ENCODE results near the gene LYSMD2.
"Not testable (repeated sequence)": the region's sequence is repeated elsewhere in the genome, so short reads cannot be mapped to it uniquely, and the experiment has no call there.

The LYSMD2 gene, protein sequence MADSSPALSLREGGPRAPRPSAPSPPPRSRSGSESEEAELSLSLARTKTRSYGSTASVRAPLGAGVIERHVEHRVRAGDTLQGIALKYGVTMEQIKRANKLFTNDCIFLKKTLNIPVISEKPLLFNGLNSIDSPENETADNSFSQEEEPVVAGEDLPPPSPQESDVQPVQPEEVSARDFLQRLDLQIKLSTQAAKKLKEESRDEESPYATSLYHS

DNA sequence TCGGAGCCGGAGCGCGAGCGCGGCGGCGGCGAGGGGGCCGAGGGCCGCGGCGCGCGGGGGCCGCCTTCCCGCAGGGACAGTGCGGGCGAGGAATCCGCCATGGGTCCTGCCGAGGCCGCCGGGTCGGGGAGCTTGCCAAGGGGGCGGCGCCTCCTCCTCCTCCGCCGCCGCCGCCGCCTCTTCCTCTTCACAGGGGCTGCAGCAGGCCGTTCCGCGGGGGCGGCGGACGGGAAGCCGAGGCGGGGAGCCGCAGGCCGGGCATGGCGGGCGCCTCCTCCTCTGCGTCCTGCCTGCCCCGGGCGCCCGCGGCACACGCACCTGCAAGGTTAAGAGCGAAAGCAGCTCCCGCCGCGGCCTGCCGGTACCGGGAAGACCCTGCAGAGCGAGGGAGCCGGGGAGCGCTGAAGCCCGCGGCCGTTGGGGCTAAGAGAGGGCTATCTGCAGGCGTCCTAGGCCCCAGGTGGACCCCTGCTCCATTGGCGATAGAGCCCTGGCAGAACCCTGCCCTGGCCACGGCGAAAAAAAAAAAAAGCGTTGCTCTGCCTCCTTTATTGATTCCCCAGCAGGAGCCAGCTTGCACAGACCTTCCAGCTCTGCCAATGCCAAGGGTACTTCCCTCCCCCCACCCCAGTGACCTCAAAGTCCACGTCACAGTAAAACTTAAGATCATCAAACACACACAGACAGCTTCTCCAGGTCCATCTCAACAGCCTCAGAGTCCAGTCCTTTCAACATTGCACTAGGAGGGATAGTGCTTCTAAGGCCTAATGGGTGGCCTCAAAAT is at the start of gene LYSMD2:
TSS of gene LYSMD2 (minus strand) at position 134 of the 784 bp plus-strand sequence. CDS start at position 101, 33 bp downstream.
- DNase-seq, result no peak

DNA sequence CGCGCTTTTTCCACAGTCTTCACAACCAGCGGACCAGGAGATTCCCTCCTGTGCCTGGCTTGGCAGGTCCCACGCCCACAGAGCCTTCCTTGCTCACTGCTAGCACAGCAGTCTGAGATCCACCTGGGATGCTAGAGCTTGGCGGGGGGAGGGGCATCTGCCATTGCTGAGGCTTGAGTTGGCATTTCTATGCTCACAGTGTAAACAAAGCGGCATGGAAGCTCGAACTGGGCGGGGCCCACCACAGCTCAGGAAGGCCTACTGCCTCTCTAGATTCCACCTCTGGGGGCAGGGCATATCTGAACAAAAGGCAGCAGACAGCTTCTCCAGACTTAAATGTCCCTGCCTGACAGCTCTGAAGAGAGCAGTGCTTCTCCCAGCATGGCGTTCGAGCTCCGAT is 49.7 kb upstream of the LYSMD2 start:
- not testable (repeated sequence) for DNase-seq

DNA sequence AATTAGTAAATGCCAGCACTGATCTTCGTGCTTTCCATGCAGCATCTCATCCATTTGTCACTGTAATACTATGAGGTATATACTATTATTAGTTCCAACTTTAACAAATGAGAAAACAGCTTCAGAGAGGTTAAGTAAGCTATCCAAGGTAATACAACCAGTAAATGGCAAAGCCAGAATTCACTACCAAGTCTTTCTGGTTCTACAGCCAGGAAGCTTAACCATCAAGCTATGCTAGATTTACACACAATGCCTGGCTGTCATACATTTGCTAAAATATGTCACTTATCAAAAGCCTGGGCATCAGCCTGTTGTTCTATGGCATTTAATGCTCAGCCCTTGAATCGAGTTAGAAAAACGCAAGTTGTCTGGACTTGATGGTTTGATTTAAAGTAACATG is 46.5 kb upstream of the LYSMD2 start:
- DNase-seq, result no peak

DNA sequence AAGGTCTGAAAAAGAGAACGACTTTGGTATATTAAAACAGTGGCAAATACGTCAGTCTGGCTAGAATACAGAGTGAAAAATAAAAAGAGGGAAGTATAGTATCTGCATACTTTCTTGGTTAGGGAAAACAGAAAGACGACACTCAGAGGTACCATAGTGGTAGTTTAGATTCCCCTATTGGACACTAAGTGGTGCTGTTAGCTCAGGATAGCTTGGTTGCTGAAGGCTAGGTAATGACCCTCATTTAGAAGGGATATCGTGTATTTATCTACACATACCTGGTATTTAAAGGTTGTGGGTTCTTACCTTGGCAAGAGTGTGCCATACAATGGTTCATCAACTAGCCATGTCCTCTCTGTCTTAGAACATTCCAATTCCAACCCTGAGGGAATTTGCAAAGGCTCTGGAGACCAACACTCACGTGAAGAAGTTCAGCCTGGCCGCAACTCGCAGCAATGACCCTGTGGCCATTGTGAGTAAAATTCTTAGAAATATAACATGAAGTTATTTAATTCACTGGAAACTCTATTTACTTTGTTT is 45.0 kb upstream of the LYSMD2 start:
- DNase-seq, result no peak

DNA sequence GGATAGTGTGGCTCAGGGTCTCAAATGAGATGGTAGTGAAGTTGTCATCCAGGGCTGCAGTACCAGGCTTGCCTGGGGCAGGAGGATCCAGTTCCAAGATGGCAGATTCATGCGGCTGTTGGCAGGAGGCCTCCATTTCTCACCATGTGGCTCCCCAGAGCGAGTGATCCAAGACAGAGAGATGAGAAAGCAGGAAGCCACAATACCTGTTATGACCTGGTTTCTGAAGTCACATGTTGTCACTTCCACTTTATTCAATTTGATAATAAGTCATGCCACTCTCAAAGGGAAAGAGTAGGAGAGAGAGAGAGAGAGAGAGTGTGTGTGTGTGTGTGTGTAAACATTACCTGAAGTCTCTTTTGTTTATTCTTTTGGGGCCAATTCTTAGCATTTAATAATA is 44.1 kb upstream of the LYSMD2 start:
- DNase-seq, result no peak

DNA sequence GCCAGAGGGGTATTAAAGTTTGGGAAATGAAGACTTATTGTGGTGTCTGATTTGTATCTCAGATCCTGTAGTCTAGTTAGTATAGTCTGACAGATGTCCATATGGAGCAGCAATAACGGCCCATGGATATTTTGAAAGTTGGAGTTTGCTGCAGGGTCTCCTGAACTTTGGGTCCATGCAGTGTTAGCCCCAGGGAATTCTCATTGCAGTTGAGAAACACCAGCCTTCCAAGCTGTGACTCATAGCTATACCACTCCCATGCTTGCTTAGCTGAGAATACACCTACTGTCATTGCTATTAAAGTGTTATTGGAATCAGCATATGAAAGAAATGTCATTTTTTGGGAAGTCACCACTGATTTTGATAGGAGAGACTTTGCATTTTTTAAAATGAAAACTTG is 43.2 kb upstream of the LYSMD2 start:
- no peak for DNase-seq

DNA sequence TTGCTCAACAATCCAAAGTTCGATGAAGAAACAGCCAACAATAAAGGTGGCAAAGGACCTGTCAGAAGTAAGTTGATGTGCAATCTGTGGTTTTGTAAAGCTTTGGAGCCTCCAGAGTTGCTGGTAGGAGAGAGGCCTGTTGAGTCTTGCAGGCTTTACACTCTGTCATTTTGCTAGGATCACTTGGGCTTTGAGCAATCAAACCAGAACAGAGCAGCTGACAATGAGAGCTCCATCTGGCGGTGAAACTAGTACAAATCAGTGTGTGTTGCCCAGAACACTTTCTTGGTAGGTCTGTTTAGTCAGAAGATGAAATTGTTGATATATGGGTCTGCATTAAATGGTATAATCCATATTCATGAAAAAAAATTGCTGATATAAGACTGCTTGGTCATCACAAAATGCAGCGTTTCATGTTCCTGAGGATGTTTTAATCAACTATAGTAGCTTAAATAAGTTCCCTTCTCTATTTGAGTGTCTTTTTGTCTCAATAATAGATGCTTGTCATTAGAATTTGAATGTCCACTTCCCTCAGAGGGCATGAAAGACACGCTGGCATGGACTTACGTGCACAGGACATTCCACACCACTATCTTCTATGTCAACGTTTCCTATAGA is 39.6 kb upstream of the LYSMD2 start:
- DNase-seq, result peak; percentile 87

DNA sequence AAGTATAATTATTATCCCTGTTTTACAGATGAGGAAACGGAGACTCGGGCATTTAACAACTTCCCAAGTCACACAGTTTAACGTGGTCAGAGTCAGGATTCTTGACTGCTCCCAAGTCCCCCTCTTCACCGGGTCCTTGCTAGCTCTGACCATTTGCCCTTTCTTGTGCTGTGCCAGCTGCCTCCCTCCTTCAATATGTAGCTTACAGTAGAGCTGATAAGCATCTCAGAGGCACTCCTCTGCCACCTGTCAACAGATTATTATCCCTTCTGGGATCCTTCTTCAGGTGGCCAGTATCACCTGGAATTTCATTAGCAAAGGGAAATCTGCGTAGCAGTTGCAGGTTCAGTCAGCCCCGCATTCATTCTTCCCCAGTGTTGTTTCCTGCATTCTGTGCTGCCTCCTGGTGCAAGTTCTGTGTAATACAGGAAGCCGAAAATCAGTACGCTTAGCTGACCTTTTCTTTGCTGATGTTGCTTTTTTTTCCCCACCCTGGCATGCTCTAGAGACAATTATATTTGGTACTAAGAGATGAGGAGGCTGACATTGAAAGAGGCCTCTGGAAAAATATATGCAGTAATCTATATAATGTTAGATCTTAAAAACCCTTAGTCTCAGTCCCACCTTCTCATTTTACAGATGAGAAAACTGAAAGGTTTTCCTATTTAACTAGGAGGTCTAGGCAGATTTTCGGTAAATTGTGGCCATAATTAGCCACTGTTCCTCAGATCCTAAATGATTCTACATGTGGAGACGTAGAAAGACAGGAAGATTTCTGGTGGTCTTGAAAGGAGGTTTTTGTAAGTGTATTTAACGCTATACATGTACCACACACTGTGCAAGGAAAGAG is 38.7 kb upstream of the LYSMD2 start:
- peak; percentile 54 for DNase-seq

DNA sequence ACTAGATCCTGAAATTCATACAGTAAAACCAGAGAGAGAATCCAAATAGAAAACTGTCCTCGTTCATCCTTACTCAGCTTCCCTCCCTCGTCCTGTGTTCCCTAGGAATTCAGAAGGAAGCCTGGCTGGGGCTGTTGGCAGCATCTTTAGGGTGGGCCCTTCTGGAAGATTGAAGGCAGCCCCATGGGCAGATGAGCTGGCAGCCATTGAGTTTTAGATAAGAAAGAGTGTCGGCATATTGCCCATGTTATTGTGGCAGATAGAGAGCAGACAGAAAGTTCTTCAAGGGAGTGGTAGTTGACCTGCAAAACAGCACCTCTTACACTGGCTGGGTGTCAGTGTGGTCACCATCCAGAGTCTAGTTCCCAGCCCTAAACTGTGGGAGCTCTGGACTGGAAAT is 37.5 kb upstream of the LYSMD2 start:
- no peak for DNase-seq

DNA sequence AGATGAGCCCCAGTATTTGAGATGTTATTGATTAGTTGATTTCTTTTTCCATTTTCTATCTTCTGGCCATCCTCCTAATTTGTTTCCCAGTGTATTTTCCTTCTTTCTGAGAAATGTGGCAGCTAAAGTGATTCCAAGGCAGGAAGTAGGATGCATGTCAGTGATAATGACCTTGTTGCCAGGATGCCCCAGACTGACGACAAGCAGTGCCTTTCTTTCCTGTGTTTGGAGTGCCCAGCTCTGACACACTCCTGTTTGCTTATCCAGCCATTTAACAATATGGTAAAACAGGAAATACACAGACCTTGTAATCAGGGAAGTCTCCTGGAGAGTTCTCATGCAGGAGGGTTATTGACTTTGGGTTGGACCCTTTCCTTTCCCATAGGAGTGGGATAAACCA is 34.3 kb upstream of the LYSMD2 start:
- DNase-seq, result no peak

DNA sequence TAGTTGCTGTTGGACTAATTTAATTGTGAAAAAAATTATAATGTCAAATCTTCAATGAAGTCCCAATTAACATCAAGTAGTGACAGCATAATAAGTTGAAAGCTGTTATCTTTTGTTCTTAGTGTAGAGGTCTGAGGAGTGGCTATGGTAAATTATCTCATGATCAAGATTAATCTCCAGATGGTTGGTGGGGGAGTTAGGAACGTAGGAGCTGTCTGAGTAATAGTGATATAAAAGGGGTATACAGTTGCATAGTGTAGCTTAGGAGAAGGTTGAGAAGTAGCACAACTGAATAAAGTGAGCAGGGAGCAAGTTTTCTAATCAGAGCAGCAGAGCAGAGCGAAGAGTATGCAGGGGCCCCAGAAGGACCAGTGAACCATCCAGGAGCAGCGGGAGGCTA is 33.4 kb upstream of the LYSMD2 start:
- no peak for DNase-seq

DNA sequence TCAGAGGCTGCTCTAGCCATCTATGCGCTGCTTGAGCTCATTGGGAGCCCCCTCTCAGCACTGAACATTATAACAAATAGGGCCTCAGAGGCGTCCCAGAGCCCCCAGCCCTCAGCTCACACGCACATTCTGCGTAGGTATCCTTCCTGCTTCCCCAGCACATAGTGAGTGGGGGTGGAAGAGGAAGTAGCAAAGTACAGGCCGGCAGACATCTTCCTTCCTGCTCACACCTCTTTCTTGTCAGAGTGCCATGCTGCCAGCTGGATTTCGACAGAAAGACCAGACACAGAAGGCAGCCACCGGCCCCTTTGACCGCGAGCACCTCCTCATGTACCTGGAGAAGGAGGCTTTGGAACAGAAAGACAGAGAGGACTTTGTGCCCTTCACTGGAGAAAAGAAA is 30.6 kb upstream of the LYSMD2 start:
- DNase-seq, result no peak

DNA sequence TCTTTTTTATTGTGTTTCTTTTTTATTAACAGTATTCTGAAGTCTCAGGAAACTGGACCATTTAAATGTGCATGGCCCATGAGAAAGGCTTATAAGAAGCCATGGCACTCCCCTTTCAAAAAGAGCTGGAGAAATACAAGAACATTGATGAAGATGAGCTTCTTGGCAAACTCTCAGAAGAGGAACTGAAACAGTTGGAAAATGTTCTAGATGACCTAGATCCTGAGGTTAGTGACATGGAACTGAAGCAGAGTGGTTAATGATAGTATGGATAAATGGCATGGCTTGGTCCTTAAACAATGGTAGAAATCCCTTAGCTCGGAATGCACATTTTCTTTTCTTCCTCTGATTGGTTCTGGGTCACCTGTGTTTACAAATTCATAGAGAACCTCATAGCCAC is 28.9 kb upstream of the LYSMD2 start:
- DNase-seq, result no peak

DNA sequence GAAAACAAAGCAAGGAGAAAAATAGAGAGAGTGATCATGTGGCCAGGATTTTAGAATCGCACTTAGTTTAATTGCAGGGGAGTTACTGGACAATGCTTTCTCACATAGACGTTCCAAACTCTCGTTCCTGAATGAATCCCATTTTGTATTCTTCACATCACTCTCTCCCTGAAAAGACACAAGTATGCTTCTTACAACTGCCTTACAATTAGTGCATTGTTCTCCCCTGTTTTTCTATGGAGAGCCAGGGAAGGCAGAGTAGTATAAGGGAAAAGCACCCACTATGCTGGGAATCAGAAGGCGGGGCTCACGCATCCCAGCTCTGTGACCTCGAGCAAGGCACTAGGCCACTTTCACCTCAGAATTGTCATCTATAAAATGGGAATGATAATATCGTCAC is 28.3 kb upstream of the LYSMD2 start:
- DNase-seq, result no peak

DNA sequence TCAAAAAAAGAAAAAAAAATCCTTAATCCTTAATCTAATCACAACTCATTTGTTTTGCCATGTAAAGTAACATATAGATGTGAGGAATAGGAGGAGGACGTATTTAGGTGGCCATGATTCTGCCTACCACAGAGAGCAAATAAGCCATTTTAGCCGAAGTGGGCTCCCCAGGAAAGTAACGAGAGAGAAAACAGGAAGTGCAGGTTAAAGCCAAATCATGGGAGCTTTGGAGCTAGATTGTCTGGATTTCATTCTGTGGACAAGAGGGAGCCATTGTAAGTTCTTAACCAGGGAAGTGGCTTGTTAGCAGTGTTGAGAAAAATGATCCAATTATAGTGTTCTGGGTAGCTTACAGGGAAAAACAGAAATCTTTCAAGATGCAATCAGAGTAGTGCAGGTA is 23.4 kb upstream of the LYSMD2 start:
- no peak for DNase-seq

DNA sequence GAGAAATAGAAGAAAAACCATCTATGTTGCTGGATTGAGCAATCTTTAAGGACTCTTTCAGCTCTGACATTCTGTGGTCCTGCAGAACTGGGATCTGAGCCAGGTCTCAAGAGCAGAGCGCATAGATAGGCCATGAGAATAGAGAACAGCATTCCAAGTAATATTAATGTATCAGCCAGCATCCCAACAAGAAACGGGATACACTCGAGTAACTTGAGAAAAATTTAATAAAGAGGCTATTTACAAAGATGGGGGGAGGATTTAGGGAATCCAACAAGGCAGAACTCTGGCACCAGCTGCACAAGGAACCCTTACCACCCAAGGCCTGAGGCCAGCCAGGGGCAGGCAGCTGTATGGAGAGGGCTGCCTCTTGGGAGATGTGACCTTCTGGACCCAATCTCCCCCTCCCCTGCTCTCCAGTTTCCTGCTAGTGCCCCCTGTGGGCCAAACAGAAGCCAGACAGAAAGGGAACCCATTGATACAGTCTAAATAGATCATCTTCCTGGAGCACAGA is 22.2 kb upstream of the LYSMD2 start:
- DNase-seq, result no peak

DNA sequence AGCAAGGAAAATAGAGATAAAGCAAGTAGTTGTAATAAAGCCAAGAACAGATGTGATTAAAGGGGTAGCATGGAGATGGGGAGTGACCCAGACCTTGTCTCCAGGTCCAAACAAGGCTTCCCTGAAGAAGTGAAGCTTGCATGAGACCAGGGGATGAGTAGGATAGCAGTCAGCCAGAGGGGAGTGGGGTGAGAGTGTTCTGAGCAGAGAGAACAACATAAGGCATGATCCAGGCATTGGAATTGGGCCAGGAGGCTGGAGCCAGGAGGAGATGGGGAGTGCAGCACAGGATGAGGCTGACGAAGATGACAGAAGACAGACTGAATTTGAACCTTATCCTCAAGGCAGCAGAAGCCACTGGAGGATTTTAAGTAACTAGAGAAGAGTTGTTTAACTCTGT is 21.2 kb upstream of the LYSMD2 start:
- DNase-seq, result peak; percentile 73

DNA sequence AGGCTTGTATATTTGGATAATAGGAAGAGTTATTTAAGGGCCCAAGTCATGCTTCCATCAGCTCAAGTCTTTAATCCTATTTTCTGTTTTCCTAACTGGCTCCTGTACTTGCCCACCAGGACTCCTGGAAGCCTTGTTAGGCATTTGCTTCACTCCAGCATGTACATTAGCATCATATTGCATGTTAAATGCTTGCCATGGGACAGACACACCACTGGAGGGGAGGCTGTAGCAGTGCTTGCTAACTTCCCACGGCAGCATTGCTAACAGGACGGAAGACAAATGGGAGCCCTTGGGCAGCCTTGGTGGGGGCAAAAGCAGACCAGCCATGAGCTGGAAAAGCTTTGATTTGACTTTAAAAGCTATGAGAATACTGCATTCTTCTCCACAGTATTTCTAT is 20.0 kb upstream of the LYSMD2 start:
- no peak for DNase-seq

DNA sequence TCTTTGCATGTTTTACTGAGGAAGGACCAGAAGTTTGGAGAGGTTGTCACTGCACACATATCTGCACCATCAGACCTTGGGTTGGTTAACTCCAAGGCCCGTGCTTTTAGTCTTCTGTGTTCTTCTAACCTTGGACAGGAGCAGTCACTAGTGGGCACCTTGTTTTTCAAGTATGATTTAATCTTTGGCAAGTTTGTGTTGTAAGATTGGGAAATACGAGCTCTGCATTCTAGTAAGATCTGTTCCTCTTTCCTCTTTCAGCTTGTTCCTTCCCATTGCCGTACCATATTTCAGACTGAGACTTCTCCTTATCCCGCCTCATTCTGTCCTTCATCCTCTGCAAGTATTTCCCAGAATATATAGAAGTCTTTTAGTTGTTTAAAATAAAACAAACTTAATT is 19.0 kb upstream of the LYSMD2 start:
- no peak for DNase-seq

DNA sequence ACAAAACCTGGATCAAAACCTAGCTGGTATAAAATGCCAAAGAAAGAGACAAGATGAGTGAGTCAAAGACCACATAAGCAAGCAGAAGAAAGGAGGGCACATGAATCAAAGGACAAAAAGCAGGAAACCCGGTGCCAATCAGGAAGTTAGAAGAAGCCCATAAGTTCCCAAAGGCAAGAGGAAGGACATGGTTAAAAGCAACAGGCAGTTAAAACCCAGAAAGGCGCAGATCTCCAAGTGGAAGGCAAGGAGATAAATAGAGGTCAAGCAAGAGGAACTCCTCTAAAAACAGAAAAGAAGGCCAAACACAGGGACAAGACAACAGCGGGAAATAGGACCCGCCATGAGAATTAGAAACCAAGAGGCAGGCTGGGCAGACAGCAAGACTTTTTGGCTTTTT is 18.3 kb upstream of the LYSMD2 start:
- DNase-seq, result no peak

DNA sequence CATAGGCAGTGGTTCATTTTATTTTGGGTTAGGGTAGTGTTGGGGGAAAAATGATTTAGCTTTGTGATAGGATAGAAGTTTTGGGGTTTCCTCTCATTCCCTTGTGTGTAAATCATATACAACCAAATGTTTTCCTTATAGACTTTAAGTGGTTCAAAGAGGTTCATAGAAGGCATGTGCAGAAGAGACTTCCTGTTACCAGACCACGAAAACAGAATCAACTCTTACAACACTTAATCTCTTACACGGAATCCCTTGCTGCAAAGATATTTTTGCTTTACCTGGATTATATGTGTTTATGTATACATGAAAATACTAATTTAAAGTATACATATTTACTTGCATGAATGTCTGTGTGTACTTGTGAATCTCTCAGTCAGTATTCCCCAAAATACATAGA is 16.8 kb upstream of the LYSMD2 start:
- no peak for DNase-seq

DNA sequence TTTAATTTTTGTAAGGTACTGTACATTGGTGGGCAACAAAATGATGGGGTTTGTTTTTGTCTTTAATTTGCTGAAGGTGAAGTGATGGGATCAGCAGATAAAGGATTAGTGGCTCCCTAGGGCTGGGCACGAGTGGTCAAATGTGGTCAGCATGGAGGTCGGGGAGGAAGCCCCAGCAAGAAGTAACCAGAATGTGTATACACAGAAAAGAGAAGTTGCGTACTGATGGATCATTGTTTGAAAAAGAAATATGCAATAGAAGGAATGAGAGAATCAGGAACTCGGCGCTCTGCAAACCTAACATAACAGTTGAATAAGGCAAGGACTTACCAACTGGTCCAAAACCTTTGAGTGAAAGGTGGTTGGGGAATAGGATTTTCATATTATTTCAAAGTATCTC is 15.4 kb upstream of the LYSMD2 start:
- no peak for DNase-seq

Measured in NCI-H1694 (cell line).